ENCODE measurements around the gene OTX1.

DNA sequence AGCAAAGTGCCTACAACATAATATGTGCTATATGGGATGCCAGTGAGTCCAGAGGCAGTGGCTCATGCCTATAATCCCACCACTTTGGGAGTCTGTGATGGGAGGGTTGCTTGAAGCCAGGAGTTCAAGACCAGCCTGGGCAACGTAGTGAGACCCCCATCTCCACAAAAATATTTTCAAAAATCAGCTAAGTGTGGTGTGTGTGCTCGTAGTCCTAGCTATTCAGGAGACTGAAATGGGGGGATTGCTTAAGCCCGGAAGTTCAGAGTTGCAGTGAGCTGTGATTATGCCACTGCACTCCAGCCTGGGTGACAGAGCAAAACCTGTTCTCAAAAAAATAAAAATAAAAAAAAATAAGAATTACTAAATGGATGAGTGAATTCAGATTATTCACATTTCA lies 23.4 kb downstream of the OTX1 start:
- TF ChIP-seq, protein P1, sequence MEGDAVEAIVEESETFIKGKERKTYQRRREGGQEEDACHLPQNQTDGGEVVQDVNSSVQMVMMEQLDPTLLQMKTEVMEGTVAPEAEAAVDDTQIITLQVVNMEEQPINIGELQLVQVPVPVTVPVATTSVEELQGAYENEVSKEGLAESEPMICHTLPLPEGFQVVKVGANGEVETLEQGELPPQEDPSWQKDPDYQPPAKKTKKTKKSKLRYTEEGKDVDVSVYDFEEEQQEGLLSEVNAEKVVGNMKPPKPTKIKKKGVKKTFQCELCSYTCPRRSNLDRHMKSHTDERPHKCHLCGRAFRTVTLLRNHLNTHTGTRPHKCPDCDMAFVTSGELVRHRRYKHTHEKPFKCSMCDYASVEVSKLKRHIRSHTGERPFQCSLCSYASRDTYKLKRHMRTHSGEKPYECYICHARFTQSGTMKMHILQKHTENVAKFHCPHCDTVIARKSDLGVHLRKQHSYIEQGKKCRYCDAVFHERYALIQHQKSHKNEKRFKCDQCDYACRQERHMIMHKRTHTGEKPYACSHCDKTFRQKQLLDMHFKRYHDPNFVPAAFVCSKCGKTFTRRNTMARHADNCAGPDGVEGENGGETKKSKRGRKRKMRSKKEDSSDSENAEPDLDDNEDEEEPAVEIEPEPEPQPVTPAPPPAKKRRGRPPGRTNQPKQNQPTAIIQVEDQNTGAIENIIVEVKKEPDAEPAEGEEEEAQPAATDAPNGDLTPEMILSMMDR (IDR thresholded peaks at IDR 0.05; ENCODE audit: low read length) = no peak
- TF ChIP-seq EZH2 (IDR thresholded peaks at IDR 0.05; ENCODE audit: borderline replicate concordance, low read length) = no peak

Measured in OCI-LY1 (cell line).